Ascending aorta (tissue), 2 donors: ENCODE data around the gene OLFM1. TPM values are rescaled to one million over a fixed set of nuclear protein-coding genes. Genes with fewer than 3 reads are reported as not detected.

Source experiments
- DNase-seq, 2 donors: peaks; one replicate each; pipeline ENCODE4 v3.0.0-alpha.2; 2019; ENCODE audit warnings: low spot score in 2 of 2
- H3K27ac ChIP-seq, 2 donors: fragments of 200-600 bp; sonication (generic); one replicate each; pipeline ENCODE4 v1.5.1; 2016 to 2017; ENCODE audit warnings: mild to moderate bottlenecking in 1 of 2
- H3K27me3 ChIP-seq: fragments of 200-600 bp; sonication (generic); one replicate; pipeline ENCODE4 v1.5.1; 2017
- H3K36me3 ChIP-seq, 2 donors: fragments of 200-600 bp; sonication (generic); one replicate each; pipeline ENCODE4 v1.5.1; 2016
- H3K4me1 ChIP-seq, 2 donors: fragments of 200-600 bp; sonication (generic); one replicate each; pipeline ENCODE4 v1.5.1; 2016 to 2017; ENCODE audit warnings: mild to moderate bottlenecking in 1 of 2
- H3K4me3 ChIP-seq, 2 donors: fragments of 200-600 bp; sonication (generic); one replicate each; pipeline ENCODE4 v1.5.1; 2016 to 2017; ENCODE audit warnings: mild to moderate bottlenecking in 1 of 2
- H3K9me3 ChIP-seq, 2 donors: fragments of 200-600 bp; sonication (generic); one replicate each; pipeline ENCODE4 v1.5.1; 2016
- intact Hi-C: fragments of 100-400 bp; cut with DNase I; formaldehyde crosslinking; loops from one replicate; pipeline ENCODE4 v1.15.1; 2023
- total RNA-seq: library from RNA; depleted of rRNA; stranded (reverse); fragments of >200 nt; gene quantifications from one replicate; pipeline ENCODE4 v1.1.0, GENCODE V29; 2016
- TF ChIP-seq, protein P1 (sequence below), 3 experiments: fragments of 200-600 bp in 2 of 3; fragments of 450-650 bp in 1 of 3; sonication (generic) in 2 of 3; IDR thresholded peaks; one replicate each; pipeline ENCODE4 v1.5.1; 2016 to 2019; ENCODE audit warnings: antibody characterized with exemption in 3 of 3, mild to moderate bottlenecking in 1 of 3, moderate library complexity in 1 of 3

The OLFM1 gene
- total RNA-seq, 1 donor from 2014 or later: 102 TPM

DNA sequence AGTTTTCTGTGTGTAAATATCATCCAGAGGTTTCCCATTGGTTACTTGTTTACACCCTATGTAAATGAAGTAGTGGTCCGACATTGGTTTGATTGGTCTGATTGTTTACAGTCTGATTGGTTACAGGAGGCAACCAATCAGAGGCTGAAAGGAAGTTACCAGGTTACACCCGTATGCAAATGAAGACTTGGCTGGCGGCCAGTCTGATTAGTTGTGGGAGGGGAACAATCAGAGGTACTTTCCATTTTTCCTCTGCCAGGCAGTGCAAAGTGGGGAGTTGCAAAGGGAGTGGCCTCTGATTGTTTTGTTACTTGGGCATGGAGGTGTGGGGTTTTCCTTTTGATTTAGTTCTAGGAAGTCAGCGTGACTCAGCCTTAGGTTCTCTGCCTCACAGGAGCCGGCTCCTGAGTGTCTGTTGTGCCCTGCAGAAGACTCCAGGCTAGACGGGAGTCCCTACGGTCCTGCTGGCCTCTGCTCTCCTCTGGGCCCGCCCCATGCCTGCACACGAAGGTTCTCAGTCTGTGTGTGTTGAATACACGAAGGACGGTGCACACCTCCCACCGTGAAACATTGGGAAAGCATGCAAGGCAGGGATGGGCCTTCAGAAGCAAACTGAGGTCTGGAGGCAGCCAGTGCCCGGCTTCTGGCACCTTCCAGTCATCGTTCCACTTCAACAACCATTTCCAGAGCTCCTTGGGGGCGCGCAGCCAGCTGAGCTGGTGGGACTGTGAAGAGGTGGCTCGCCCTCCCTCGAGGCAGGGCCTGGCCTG lies 42.9 kb downstream of the OLFM1 start:
- H3K4me3 ChIP-seq: no peak overlapping the region
- H3K36me3 ChIP-seq: no peaks in the 10 kb centered on the region
- intact Hi-C loops: no loop called here
- no peaks in the 10 kb centered on the region for H3K9me3 ChIP-seq
- DNase-seq: no peak
- H3K27ac ChIP-seq: no peak overlapping the region
- TF ChIP-seq, protein P1, sequence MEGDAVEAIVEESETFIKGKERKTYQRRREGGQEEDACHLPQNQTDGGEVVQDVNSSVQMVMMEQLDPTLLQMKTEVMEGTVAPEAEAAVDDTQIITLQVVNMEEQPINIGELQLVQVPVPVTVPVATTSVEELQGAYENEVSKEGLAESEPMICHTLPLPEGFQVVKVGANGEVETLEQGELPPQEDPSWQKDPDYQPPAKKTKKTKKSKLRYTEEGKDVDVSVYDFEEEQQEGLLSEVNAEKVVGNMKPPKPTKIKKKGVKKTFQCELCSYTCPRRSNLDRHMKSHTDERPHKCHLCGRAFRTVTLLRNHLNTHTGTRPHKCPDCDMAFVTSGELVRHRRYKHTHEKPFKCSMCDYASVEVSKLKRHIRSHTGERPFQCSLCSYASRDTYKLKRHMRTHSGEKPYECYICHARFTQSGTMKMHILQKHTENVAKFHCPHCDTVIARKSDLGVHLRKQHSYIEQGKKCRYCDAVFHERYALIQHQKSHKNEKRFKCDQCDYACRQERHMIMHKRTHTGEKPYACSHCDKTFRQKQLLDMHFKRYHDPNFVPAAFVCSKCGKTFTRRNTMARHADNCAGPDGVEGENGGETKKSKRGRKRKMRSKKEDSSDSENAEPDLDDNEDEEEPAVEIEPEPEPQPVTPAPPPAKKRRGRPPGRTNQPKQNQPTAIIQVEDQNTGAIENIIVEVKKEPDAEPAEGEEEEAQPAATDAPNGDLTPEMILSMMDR (IDR thresholded peaks at IDR 0.05): no peak
- no peaks in the 10 kb centered on the region for H3K4me1 ChIP-seq
- H3K27me3 ChIP-seq: no peaks in the 10 kb centered on the region

DNA sequence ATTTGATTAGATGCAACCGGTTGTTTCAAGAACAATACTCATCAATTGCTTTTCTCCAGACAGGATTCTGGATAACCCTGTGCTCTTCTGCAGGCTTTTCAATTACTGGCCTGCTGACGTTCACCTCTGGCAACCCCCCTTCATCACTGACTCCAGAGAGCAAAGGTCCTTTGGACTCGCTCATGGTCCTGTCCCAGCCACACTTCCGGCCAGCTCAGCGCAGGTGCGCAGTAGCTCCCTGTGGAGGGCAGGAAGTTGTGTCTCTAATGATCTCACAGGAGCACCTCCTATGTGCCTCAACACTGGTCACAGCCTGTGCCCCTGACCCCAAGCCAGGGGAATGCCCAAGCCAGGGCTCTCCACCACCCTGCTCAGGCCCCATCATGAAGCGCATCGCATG lies 44.0 kb downstream of the OLFM1 start:
- no peaks in the 10 kb centered on the region for H3K27me3 ChIP-seq

DNA sequence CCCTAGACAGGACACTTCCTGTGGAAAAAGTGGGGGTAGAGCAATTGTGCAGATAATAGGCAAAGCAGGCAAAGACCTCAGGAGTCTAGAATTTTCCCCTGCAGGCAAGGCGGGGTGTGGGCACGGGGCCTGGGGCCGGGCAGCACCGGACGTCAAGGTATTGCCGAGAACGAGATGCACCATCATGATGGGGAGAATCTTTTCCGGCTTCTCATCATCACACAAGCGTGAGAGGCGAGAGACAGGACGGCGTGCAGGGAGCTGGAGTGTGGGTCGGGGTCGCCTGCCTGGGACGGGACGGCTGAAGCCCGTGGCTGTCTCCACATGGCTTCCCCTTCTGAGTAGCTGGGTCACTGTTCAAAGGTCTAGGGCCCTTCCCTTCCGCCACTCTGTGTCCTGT lies 44.5 kb downstream of the OLFM1 start:
- no peak for DNase-seq
- Histone ChIP-seq H3K9me3 (no peaks in the 10 kb centered on the region), H3K27me3 (no peaks in the 10 kb centered on the region), H3K4me1 (no peaks in the 10 kb centered on the region), H3K4me3 (no peak overlapping the region), H3K36me3 (no peaks in the 10 kb centered on the region), H3K27ac (no peak overlapping the region)
- TF ChIP-seq, protein P1 (IDR thresholded peaks at IDR 0.05): no peak
- intact Hi-C loops: no loop called here

More for the DNA sequence above, 44.0 kb downstream of the OLFM1 start:
- Histone ChIP-seq H3K4me1 (no peaks in the 10 kb centered on the region), H3K4me3 (no peak overlapping the region), H3K9me3 (no peaks in the 10 kb centered on the region), H3K36me3 (no peaks in the 10 kb centered on the region), H3K27ac (no peak overlapping the region)
- TF ChIP-seq, protein P1 (IDR thresholded peaks at IDR 0.05): no peak
- intact Hi-C loops: no loop called here
- no peak for DNase-seq

DNA sequence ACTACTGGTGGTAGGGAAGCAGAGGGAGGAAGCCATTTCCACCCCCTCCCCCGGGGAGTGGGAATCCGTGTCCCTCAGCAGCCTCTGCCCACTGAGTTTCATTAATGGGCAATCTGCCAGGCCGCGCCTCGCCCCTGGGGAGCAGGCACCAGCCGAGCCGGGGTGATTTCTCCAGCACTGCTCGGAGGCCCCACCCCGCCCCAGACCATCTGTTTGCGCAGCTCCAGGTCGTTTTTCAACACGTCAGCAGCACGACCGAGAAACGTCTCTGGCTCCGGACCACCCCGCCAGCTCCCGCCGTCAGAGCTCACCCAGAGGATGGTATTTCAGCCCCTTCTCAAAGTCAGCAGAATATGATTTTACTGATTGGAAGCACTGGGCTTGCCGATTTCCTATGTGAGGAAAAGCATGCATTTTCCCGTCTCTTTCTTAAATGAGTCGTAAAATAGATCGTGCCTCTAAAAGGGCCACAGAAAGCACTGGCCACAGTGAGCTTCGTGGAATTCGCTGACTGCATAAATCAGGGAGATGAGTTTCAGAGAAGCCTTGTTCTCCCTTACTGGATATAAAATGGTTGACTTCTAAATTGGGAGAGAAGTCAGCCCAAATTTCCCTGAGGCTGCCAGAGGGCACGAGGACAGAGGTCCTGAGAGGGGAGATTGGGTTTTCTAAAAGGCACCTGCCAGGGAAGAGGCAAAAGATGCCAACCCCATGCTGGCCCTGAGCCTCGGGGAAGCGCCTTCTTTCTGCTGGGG lies 47.0 kb downstream of the OLFM1 start:
- no peak for DNase-seq
- Histone ChIP-seq H3K36me3 (no peaks in the 10 kb centered on the region), H3K4me1 (no peaks in the 10 kb centered on the region), H3K4me3 (no peak overlapping the region), H3K27me3 (no peaks in the 10 kb centered on the region), H3K9me3 (peaks cover 0 to 2% of the 10 kb centered on the region in 2 donors), H3K27ac (no peak overlapping the region)
- TF ChIP-seq, protein P1 (IDR thresholded peaks at IDR 0.05): no peak
- intact Hi-C loops: no loop called here

DNA sequence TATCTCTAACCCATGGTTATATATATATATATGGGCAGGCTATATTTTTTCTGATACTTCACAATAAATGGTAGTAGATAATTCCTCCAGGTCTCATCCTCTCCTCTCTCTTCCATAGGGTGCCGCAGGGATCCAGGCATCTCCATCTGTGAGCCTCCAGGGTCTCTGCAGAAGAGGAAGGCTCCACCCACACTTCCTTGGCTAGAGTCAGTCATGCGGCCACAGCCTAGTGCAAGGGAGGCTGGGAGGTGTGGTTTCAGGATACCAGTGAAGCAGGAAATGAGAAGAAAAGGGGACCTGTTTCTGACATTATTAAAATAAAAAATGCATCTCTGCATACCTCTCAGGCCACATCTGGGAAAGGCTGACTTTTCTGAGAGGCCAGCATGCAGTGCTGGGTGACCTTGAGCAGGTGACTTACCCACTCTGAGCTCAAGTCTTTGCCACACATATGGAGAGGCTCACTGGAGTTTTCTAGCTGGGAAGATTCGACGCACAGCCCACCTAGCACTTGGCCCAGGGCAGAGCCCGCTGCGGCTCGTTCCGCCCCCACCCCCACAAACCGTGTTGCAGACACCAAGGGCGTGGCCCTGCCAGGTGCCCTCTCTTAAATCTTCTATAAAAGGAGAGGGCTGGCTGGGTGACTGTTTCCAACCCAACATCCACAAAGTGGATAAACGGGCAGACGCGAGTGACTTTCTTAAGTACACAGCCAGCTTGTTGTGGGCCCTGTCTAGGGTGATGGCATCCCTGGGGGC lies 47.9 kb downstream of the OLFM1 start:
- intact Hi-C loops: no loop called here
- no peaks in the 10 kb centered on the region for H3K36me3 ChIP-seq
- DNase-seq: no peak
- H3K27me3 ChIP-seq: no peaks in the 10 kb centered on the region
- TF ChIP-seq, protein P1 (IDR thresholded peaks at IDR 0.05): no peak
- no peak overlapping the region for H3K27ac ChIP-seq
- H3K4me3 ChIP-seq: no peak overlapping the region
- H3K4me1 ChIP-seq: no peaks in the 10 kb centered on the region
- peaks cover 0 to 2% of the 10 kb centered on the region in 2 donors for H3K9me3 ChIP-seq
